K562 (cell line): ENCODE results near the gene EHD2. TPM values are rescaled to one million over a fixed set of nuclear protein-coding genes. Genes with fewer than 3 reads are reported as not detected.

Experiments used
- CREM ChIP-seq: IDR thresholded peaks from 2 replicates; pipeline ENCODE4 v1.6.1; 2014; ENCODE audit warnings: antibody characterized with exemption, low read depth
- GATAD2B ChIP-seq: fragments of 450-650 bp; IDR thresholded peaks from 2 replicates; pipeline ENCODE4 v1.6.1; 2017; ENCODE audit warnings: mild to moderate bottlenecking, borderline replicate concordance
- HDGF ChIP-seq: fragments of 450-650 bp; IDR thresholded peaks from 2 replicates; pipeline ENCODE4 v1.6.1; 2016
- KDM4B ChIP-seq, 2 experiments: fragments of 450-650 bp in 1 of 2; sonication (generic) in 1 of 2; IDR thresholded peaks; 2 replicates each; pipeline ENCODE4 v1.6.1; 2016 to 2017; ENCODE audit warnings: borderline replicate concordance in 2 of 2, antibody characterized with exemption in 1 of 2, low read depth in 1 of 2, mild to moderate bottlenecking in 1 of 2
- MECOM ChIP-seq: fragments of 250-450 bp; sonication (Bioruptor Pico); IDR thresholded peaks from 2 replicates; pipeline ENCODE4 v1.8.0; 2022; ENCODE audit warnings: inconsistent platforms
- MEF2D ChIP-seq: conservative IDR thresholded peaks from 2 replicates; pipeline ENCODE4 v1.6.1; 2016; ENCODE audit warnings: low read depth, missing genetic modification characterization, missing compliant biosample characterization
- PPARD ChIP-seq: fragments of 250-450 bp; sonication (Bioruptor Pico); IDR thresholded peaks from 2 replicates; pipeline ENCODE4 v1.8.0; 2022; ENCODE audit warnings: inconsistent platforms, mild to moderate bottlenecking, moderate library complexity
- SAP30 ChIP-seq: fragments of 200-600 bp; sonication (generic); IDR thresholded peaks from 2 replicates; pipeline ENCODE4 v1.6.1; 2012; ENCODE audit warnings: borderline replicate concordance, low read depth, mild to moderate bottlenecking, moderate library complexity, low read length, control low read depth, inconsistent platforms; ENCODE audit not compliant: insufficient read depth, poor library complexity, severe bottlenecking
- SMARCE1 ChIP-seq: fragments of 450-650 bp; IDR thresholded peaks from 2 replicates; pipeline ENCODE4 v1.7.1; 2016; ENCODE audit warnings: mild to moderate bottlenecking
- SPI1 ChIP-seq: IDR thresholded peaks from 2 replicates; pipeline ENCODE4 v1.6.1; 2011; ENCODE audit warnings: low read depth, low read length, control low read depth, borderline replicate concordance
- SRSF3 ChIP-seq: fragments of 200-400 bp; formaldehyde crosslinking; IDR thresholded peaks from 2 replicates; pipeline ENCODE4 v1.6.1; 2016; ENCODE audit warnings: mild to moderate bottlenecking, low read length, moderate library complexity; ENCODE audit not compliant: insufficient read depth
- TAF15 ChIP-seq: fragments of 200-400 bp; formaldehyde crosslinking; IDR thresholded peaks from 2 replicates; pipeline ENCODE4 v1.6.1; 2017; ENCODE audit warnings: mild to moderate bottlenecking, low read depth, low read length, moderate library complexity
- TBP ChIP-seq: optimal IDR thresholded peaks from 2 replicates; pipeline ENCODE3; 2011; ENCODE audit warnings: low read depth, low read length, improper control_type of control experiment
- YBX1 ChIP-seq: fragments of 450-650 bp; IDR thresholded peaks from 2 replicates; pipeline ENCODE4 v1.7.1; 2016; ENCODE audit warnings: mild to moderate bottlenecking
- ZNF408 ChIP-seq: fragments of 250-450 bp; sonication (Bioruptor Pico); IDR thresholded peaks from 2 replicates; pipeline ENCODE4 v1.4.0; 2020; ENCODE audit warnings: low read depth, mild to moderate bottlenecking, moderate library complexity
- ZNF780A ChIP-seq: fragments of 250-450 bp; sonication (Bioruptor Pico); IDR thresholded peaks from 2 replicates; pipeline ENCODE4 v1.5.0; 2021; ENCODE audit warnings: mild to moderate bottlenecking
- ZSCAN29 ChIP-seq: fragments of 450-650 bp; IDR thresholded peaks from 2 replicates; pipeline ENCODE4 v1.6.1; 2017
- polyA plus RNA-seq, 8 experiments: library from polyadenylated mRNA; depleted of rRNA in 4 of 8; stranded (reverse) in 5 of 8; unstranded in 3 of 8; fragments of >200 nt; fragmentation: Nextera tagmentation in 2 of 8; fragmentation: Illumina TruSeq in 1 of 8; extraction: Ambion mirVana in 2 of 8; extraction: Trizol in 1 of 8; gene quantifications; 2 replicates each; pipeline versions ENCODE4 v1.2.1 to v1.2.3, GENCODE V29; 2011 to 2014; ENCODE audit warnings: inconsistent platforms in 1 of 8, missing spikeins in 1 of 8
- total RNA-seq, 7 experiments: library from RNA; depleted of rRNA in 6 of 7; stranded (reverse); fragments of >200 nt in 6 of 7; fragmentation: Illumina TruSeq in 2 of 7; extraction: Trizol in 2 of 7; gene quantifications; 2 replicates each; pipeline versions ENCODE4 v1.2.1 to v1.2.3, GENCODE V29; 2011 to 2021; ENCODE audit warnings: low replicate concordance in 1 of 7
- TF ChIP-seq, protein P1 (sequence below): sonication (generic); formaldehyde crosslinking; IDR thresholded peaks from 2 replicates; pipeline ENCODE4 v1.4.0; 2020; ENCODE audit warnings: mild to moderate bottlenecking, missing genetic modification reagents
- TF ChIP-seq, protein P2 (sequence below): fragments of 250-450 bp; sonication (Bioruptor Pico); IDR thresholded peaks from 2 replicates; pipeline ENCODE4 v1.4.0; 2020; ENCODE audit warnings: borderline replicate concordance
- TF ChIP-seq, protein P3 (sequence below): fragments of 450-650 bp; formaldehyde crosslinking; conservative IDR thresholded peaks from 2 replicates; pipeline ENCODE4 v1.4.0; 2022; ENCODE audit warnings: mild to moderate bottlenecking, missing genetic modification characterization
- TF ChIP-seq, protein P4 (sequence below): fragments of 250-450 bp; sonication (Bioruptor Pico); IDR thresholded peaks from 2 replicates; pipeline ENCODE4 v1.8.0; 2021; ENCODE audit warnings: moderate library complexity, mild to moderate bottlenecking, inconsistent platforms

Gene EHD2
- total and polyA plus RNA-seq, 9 of the 15 experiments (the other 6 are each of a cell fraction or from before 2014, with no cell fraction given): 1.7 to 32.2 (median 3.0) TPM

DNA sequence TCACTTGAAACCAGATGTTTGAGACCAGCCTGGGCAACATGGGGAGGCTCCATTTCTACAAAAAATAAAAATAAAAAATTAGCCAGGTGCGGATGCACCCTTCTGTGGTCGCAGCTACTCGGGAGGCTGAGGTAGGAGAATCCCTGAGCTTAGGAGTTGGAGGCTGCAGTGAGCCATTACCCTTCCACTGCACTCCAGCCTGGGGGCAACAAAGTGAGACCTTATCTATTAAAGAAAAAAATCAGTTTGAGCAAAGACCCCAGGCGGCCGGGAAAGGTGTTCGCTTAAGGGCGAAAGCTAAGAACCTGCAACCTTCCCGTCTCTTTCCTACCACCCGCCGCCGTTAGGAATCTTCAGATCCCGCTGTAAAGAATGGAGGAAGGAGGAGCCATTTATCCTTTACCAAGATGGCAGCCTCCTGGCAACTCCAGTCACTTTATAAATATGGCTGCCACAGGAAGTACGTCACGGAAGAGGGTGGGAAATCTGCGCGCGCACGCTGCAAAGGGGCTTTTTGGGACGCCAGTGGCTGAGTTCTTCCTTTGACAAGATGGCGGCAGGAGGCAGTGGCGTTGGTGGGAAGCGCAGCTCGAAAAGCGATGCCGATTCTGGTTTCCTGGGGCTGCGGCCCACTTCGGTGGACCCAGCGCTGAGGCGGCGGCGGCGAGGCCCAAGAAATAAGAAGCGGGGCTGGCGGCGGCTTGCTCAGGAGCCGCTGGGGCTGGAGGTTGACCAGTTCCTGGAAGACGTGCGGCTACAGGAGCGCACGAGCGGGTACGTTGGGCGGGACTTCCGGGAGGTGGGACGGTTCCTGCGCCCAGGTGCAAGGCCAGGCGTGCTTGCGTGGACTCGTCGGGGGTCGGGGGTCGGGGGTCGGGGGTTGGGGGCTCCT, 32.0 kb downstream of the EHD2 start, which contains the start of gene NOP53 (continued):
- TF ChIP-seq, protein P1, sequence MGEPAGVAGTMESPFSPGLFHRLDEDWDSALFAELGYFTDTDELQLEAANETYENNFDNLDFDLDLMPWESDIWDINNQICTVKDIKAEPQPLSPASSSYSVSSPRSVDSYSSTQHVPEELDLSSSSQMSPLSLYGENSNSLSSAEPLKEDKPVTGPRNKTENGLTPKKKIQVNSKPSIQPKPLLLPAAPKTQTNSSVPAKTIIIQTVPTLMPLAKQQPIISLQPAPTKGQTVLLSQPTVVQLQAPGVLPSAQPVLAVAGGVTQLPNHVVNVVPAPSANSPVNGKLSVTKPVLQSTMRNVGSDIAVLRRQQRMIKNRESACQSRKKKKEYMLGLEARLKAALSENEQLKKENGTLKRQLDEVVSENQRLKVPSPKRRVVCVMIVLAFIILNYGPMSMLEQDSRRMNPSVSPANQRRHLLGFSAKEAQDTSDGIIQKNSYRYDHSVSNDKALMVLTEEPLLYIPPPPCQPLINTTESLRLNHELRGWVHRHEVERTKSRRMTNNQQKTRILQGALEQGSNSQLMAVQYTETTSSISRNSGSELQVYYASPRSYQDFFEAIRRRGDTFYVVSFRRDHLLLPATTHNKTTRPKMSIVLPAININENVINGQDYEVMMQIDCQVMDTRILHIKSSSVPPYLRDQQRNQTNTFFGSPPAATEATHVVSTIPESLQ (CRISPR knock-in tag): 0 out of 2 replicates have a peak, but pooled peaks have one; percentile 45
- TF ChIP-seq MECOM: no peak
- peak; percentile 95 for TF ChIP-seq TBP
- TF ChIP-seq, protein P2, sequence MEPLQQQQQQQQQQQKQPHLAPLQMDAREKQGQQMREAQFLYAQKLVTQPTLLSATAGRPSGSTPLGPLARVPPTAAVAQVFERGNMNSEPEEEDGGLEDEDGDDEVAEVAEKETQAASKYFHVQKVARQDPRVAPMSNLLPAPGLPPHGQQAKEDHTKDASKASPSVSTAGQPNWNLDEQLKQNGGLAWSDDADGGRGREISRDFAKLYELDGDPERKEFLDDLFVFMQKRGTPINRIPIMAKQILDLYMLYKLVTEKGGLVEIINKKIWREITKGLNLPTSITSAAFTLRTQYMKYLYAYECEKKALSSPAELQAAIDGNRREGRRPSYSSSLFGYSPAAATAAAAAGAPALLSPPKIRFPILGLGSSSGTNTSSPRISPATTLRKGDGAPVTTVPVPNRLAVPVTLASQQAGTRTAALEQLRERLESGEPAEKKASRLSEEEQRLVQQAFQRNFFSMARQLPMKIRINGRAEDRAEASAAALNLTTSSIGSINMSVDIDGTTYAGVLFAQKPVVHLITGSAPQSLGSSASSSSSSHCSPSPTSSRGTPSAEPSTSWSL (CRISPR knock-in tag): no peak
- TF ChIP-seq YBX1: no peak
- TF ChIP-seq MEF2D (tag): no peak
- no peak for TF ChIP-seq GATAD2B
- no peak for TF ChIP-seq SMARCE1
- TF ChIP-seq, protein P3, sequence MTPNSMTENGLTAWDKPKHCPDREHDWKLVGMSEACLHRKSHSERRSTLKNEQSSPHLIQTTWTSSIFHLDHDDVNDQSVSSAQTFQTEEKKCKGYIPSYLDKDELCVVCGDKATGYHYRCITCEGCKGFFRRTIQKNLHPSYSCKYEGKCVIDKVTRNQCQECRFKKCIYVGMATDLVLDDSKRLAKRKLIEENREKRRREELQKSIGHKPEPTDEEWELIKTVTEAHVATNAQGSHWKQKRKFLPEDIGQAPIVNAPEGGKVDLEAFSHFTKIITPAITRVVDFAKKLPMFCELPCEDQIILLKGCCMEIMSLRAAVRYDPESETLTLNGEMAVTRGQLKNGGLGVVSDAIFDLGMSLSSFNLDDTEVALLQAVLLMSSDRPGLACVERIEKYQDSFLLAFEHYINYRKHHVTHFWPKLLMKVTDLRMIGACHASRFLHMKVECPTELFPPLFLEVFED: no peak
- TF ChIP-seq TAF15: no peak
- no peak; a peak in 1 of 4 replicates for TF ChIP-seq KDM4B (IDR thresholded peaks at IDR 0.05; ENCODE audit: borderline replicate concordance in 2 of 2, low read depth in 1 of 2)
- no peak for TF ChIP-seq ZSCAN29
- no peak for TF ChIP-seq ZNF780A
- TF ChIP-seq HDGF: no peak
- no peak for TF ChIP-seq SRSF3
- TF ChIP-seq, protein P4, sequence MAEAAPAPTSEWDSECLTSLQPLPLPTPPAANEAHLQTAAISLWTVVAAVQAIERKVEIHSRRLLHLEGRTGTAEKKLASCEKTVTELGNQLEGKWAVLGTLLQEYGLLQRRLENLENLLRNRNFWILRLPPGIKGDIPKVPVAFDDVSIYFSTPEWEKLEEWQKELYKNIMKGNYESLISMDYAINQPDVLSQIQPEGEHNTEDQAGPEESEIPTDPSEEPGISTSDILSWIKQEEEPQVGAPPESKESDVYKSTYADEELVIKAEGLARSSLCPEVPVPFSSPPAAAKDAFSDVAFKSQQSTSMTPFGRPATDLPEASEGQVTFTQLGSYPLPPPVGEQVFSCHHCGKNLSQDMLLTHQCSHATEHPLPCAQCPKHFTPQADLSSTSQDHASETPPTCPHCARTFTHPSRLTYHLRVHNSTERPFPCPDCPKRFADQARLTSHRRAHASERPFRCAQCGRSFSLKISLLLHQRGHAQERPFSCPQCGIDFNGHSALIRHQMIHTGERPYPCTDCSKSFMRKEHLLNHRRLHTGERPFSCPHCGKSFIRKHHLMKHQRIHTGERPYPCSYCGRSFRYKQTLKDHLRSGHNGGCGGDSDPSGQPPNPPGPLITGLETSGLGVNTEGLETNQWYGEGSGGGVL: no peak
- TF ChIP-seq SPI1: no peak
- TF ChIP-seq CREM: peak; percentile 97
- TF ChIP-seq ZNF408: no peak
- peak; percentile 90 for TF ChIP-seq SAP30
- TF ChIP-seq PPARD (CRISPR knock-in tag): no peak
